RWPE2 (cell line): ENCODE measurements around the gene CLSTN2.
A peak's percentile ranks its signal among the peaks of the same experiment; 100 is the strongest.

Source experiments
- ATAC-seq: fragments of 200-7000 bp; cut with Tn5 transposase; 3 replicates; pipeline ENCODE4 v1.9.1; 2021; ENCODE audit warnings: low read depth
- DNase-seq: peaks from one replicate; pipeline ENCODE4 v3.0.0-alpha.2; 2020; ENCODE audit warnings: low spot score
- H3K27ac ChIP-seq: fragments of 450-650 bp; 2 replicates; pipeline ENCODE4 v1.5.1; 2017; ENCODE audit warnings: mild to moderate bottlenecking; ENCODE audit not compliant: poor library complexity, severe bottlenecking
- H3K27me3 ChIP-seq: fragments of 250-450 bp; sonication (Bioruptor Pico); 2 replicates; pipeline ENCODE4 v1.5.1; 2021; ENCODE audit warnings: mild to moderate bottlenecking, moderate library complexity; ENCODE audit not compliant: insufficient read depth, poor library complexity, severe bottlenecking
- H3K36me3 ChIP-seq: fragments of 250-450 bp; sonication (Bioruptor Pico); 2 replicates; pipeline ENCODE4 v1.5.1; 2020; ENCODE audit warnings: low read depth, mild to moderate bottlenecking, moderate library complexity
- H3K4me1 ChIP-seq: fragments of 250-450 bp; sonication (Bioruptor Pico); 2 replicates; pipeline ENCODE4 v1.5.1; 2021; ENCODE audit warnings: mild to moderate bottlenecking, moderate library complexity; ENCODE audit not compliant: insufficient read depth, poor library complexity, severe bottlenecking
- H3K4me3 ChIP-seq: fragments of 250-450 bp; sonication (Bioruptor Pico); 2 replicates; pipeline ENCODE4 v1.5.1; 2021; ENCODE audit warnings: mild to moderate bottlenecking, moderate library complexity; ENCODE audit not compliant: severe bottlenecking
- H3K9me3 ChIP-seq: fragments of 250-450 bp; sonication (Bioruptor Pico); 2 replicates; pipeline ENCODE4 v1.5.1; 2021; ENCODE audit warnings: mild to moderate bottlenecking, moderate library complexity; ENCODE audit not compliant: severe bottlenecking
- CTCF ChIP-seq: fragments of 450-650 bp; IDR thresholded peaks from one replicate; pipeline ENCODE4 v1.5.1; 2017; ENCODE audit warnings: mild to moderate bottlenecking, moderate library complexity; ENCODE audit not compliant: poor library complexity, severe bottlenecking

The CLSTN2 gene

GRCh38 chr3:139935016-139935865 lies at the start of gene CLSTN2:
TSS of gene CLSTN2 (plus strand) at chr3:139935185.
- DNase-seq (no peak), ATAC-seq (peak; percentile 62)
- no peak within 1 kb of the TSS for H3K27ac ChIP-seq
- peaks cover 47% of the 10 kb centered on the region for H3K27me3 ChIP-seq
- no peaks in the 10 kb centered on the region for H3K36me3 ChIP-seq
- H3K4me1 ChIP-seq, result no peaks in the 10 kb centered on the region
- peak within 1 kb of the TSS; percentile 16 for H3K4me3 ChIP-seq
- H3K9me3 ChIP-seq, result no peaks in the 10 kb centered on the region
- TF ChIP-seq CTCF, result peak; percentile 6

GRCh38 chr3:139887431-139887830 lies 47.6 kb upstream of the CLSTN2 start:
- no peaks in the 10 kb centered on the region for H3K9me3 ChIP-seq
- no peak overlapping the region for H3K4me3 ChIP-seq
- H3K4me1 ChIP-seq, result no peaks in the 10 kb centered on the region
- ATAC-seq (no peak), DNase-seq (no peak)
- no peak for TF ChIP-seq CTCF
- H3K27me3 ChIP-seq, result no peaks in the 10 kb centered on the region
- H3K36me3 ChIP-seq, result no peaks in the 10 kb centered on the region
- H3K27ac ChIP-seq, result no peak overlapping the region

GRCh38 chr3:139888561-139889140 lies 46.3 kb upstream of the CLSTN2 start:
- ATAC-seq (no peak), DNase-seq (no peak)
- Histone ChIP-seq H3K27me3 (no peaks in the 10 kb centered on the region), H3K4me1 (no peaks in the 10 kb centered on the region), H3K4me3 (no peak overlapping the region), H3K27ac (no peak overlapping the region), H3K36me3 (no peaks in the 10 kb centered on the region), H3K9me3 (no peaks in the 10 kb centered on the region)
- TF ChIP-seq CTCF, result no peak

GRCh38 chr3:139893267-139893962 lies 41.6 kb upstream of the CLSTN2 start:
- Histone ChIP-seq H3K4me3 (no peak overlapping the region), H3K9me3 (no peaks in the 10 kb centered on the region), H3K4me1 (no peaks in the 10 kb centered on the region), H3K36me3 (no peaks in the 10 kb centered on the region), H3K27ac (no peak overlapping the region), H3K27me3 (no peaks in the 10 kb centered on the region)
- ATAC-seq (no peak), DNase-seq (no peak)
- no peak for TF ChIP-seq CTCF
